Fibroblast of lung (primary cell): ENCODE data around the gene RIMS4. TPM values are rescaled to one million over a fixed set of nuclear protein-coding genes. Genes with fewer than 3 reads are reported as not detected.

ENCODE experiments used
- DNase-seq, 2 donors: peaks; one replicate each; pipeline versions ENCODE4 v3.0.0 to v3.0.0-alpha.2; 2010; ENCODE audit warnings: low read depth in 2 of 2
- H2AFZ ChIP-seq: 2 replicates; pipeline ENCODE4 v1.5.1; 2012; ENCODE audit warnings: low read length, control low read depth, inconsistent platforms
- H3K27ac ChIP-seq: 2 replicates; pipeline ENCODE4 v1.5.1; 2011; ENCODE audit warnings: low read length, control low read depth; ENCODE audit not compliant: insufficient read depth
- H3K27me3 ChIP-seq: 2 replicates; pipeline ENCODE4 v1.5.1; 2011; ENCODE audit warnings: mild to moderate bottlenecking, low read length; ENCODE audit not compliant: control insufficient read depth, insufficient read depth
- H3K36me3 ChIP-seq: 2 replicates; pipeline ENCODE4 v1.5.1; 2011; ENCODE audit warnings: low read length; ENCODE audit not compliant: control insufficient read depth, insufficient read depth
- H3K4me1 ChIP-seq: 2 replicates; pipeline ENCODE4 v1.5.1; 2011; ENCODE audit warnings: low read length; ENCODE audit not compliant: control insufficient read depth, insufficient read depth; ENCODE audit errors: extremely low read depth
- H3K4me2 ChIP-seq: 2 replicates; pipeline ENCODE4 v1.5.1; 2011; ENCODE audit warnings: low read length, control low read depth; ENCODE audit not compliant: insufficient read depth; ENCODE audit errors: extremely low read depth
- H3K4me3 ChIP-seq, 4 experiments: fragments of 200-600 bp in 1 of 4; sonication (generic) in 1 of 4; replicated peaks in 1 of 4; 2 replicates each; pipeline ENCODE4 v1.5.1; 2011 to 2016; ENCODE audit warnings: low read length in 4 of 4, low read depth in 3 of 4, mild to moderate bottlenecking in 3 of 4, control low read depth in 2 of 4, inconsistent platforms in 1 of 4, mixed read lengths in 1 of 4; ENCODE audit not compliant: insufficient read depth in 1 of 4; ENCODE audit errors: control extremely low read depth in 1 of 4
- H3K79me2 ChIP-seq: 2 replicates; pipeline ENCODE4 v1.5.1; 2012; ENCODE audit warnings: mild to moderate bottlenecking, low read length, inconsistent platforms; ENCODE audit not compliant: control insufficient read depth, insufficient read depth
- H3K9ac ChIP-seq: 2 replicates; pipeline ENCODE4 v1.5.1; 2011; ENCODE audit warnings: mild to moderate bottlenecking, low read length, control low read depth; ENCODE audit not compliant: insufficient read depth
- H3K9me3 ChIP-seq: 2 replicates; pipeline ENCODE4 v1.5.1; 2012; ENCODE audit warnings: low read depth, low read length; ENCODE audit not compliant: control insufficient read depth, insufficient read depth
- H4K20me1 ChIP-seq: 2 replicates; pipeline ENCODE4 v1.5.1; 2011; ENCODE audit warnings: low read length; ENCODE audit not compliant: control insufficient read depth, insufficient read depth; ENCODE audit errors: extremely low read depth
- EZH2 ChIP-seq: IDR thresholded peaks from 2 replicates; pipeline ENCODE4 v1.5.1; 2012; ENCODE audit warnings: low read length, control low read depth, mild to moderate bottlenecking; ENCODE audit errors: missing control alignments
- polyA plus RNA-seq, 2 donors: library from polyadenylated mRNA; depleted of rRNA in 1 of 2; stranded (reverse) in 1 of 2; unstranded in 1 of 2; fragments of >200 nt; gene quantifications; 2 replicates each; pipeline ENCODE4 v1.2.1, GENCODE V29; 2011 to 2012; ENCODE audit warnings: missing spikeins in 1 of 2
- total RNA-seq: library from RNA; depleted of rRNA; stranded (reverse); fragments of >200 nt; gene quantifications from 2 replicates; pipeline ENCODE4 v1.2.1, GENCODE V29; 2014
- TF ChIP-seq, protein P1 (sequence below), 2 donors: IDR thresholded peaks in 1 of 2; conservative IDR thresholded peaks in 1 of 2; 1 replicate in 1 of 2; 2 replicates in 1 of 2; pipeline ENCODE4 v1.5.1; 2011 to 2012; ENCODE audit warnings: low read length in 2 of 2, control low read depth in 1 of 2, inconsistent platforms in 1 of 2, low read depth in 1 of 2, mild to moderate bottlenecking in 1 of 2

Gene RIMS4
- total and polyA plus RNA-seq, 2 donors (not counting 1 experiment from before 2014, with no cell fraction given) = under 0.01 to 0.03 TPM

DNA sequence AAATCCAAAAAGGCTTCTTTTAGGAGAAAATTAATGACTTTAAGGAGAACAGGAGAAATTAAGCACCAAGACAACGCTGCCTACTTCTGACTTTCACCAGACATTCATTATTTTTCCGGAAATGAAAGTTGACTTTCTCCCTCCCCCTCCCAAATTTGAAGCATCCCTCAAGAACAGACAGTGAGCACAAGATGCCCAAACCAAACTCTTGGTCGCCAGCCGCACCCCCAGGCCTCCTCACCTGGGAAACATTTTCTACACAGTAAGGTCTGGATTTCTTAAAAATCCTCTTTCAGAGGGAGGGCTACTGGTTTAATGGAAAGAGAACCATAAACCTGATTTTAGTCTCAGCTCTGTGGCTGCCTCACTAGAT lies 2.7 kb downstream of the RIMS4 start:
- Histone ChIP-seq H2AFZ (no peak overlapping the region), H3K9me3 (no peaks in the 10 kb centered on the region), H3K4me3 (no peak overlapping the region), H3K27me3 (peaks cover 43% of the 10 kb centered on the region), H3K36me3 (no peaks in the 10 kb centered on the region), H3K9ac (no peak overlapping the region), H3K4me1 (no peaks in the 10 kb centered on the region), H3K4me2 (no peak overlapping the region), H4K20me1 (no peaks in the 10 kb centered on the region), H3K79me2 (no peaks in the 10 kb centered on the region), H3K27ac (no peak overlapping the region)
- TF ChIP-seq, protein P1, sequence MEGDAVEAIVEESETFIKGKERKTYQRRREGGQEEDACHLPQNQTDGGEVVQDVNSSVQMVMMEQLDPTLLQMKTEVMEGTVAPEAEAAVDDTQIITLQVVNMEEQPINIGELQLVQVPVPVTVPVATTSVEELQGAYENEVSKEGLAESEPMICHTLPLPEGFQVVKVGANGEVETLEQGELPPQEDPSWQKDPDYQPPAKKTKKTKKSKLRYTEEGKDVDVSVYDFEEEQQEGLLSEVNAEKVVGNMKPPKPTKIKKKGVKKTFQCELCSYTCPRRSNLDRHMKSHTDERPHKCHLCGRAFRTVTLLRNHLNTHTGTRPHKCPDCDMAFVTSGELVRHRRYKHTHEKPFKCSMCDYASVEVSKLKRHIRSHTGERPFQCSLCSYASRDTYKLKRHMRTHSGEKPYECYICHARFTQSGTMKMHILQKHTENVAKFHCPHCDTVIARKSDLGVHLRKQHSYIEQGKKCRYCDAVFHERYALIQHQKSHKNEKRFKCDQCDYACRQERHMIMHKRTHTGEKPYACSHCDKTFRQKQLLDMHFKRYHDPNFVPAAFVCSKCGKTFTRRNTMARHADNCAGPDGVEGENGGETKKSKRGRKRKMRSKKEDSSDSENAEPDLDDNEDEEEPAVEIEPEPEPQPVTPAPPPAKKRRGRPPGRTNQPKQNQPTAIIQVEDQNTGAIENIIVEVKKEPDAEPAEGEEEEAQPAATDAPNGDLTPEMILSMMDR (conservative IDR thresholded peaks at IDR 0.05 in 1 of 2, IDR thresholded peaks at IDR 0.05 in 1 of 2; ENCODE audit: low read depth in 1 of 2, low read length in 2 of 2) = no peak
- TF ChIP-seq EZH2 = no peak
- no peak for DNase-seq

DNA sequence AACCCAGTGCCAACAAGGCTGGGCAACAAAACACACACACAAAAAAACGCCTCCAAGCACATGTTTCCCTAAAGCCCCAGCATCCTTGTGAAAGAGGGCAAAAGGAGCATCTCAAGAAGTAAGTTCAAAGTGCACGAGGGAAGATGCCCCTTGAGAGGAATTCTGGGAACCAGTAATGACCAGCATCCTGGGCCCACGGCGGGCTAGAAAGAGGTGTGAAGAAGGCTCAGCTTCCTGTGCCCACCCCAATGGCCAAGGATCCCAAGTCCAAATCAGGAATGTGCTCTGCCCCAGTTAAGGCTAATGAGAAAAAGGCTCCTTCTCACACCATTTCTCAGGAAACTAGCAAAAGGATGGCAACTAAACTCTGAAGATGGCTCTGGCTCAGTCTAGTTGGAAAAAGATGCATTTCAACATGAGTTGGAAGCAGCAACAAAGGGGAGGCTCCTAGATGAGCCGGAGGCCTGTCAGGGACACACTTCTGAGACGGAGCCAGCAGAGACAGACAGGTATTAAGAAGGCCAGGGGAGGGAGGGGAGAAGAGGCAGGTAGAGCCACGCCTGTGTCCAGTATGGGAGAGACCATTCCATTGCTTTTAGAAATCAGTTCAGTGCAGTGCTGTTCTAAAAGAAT lies 3.2 kb downstream of the RIMS4 start:
- Histone ChIP-seq H3K27me3 (peaks cover 38% of the 10 kb centered on the region), H3K9ac (no peak overlapping the region), H3K79me2 (no peaks in the 10 kb centered on the region), H3K9me3 (no peaks in the 10 kb centered on the region), H3K4me1 (no peaks in the 10 kb centered on the region), H2AFZ (no peak overlapping the region), H3K4me2 (no peak overlapping the region), H3K36me3 (no peaks in the 10 kb centered on the region), H3K27ac (no peak overlapping the region), H4K20me1 (no peaks in the 10 kb centered on the region), H3K4me3 (no peak overlapping the region)
- no peak for DNase-seq
- TF ChIP-seq, protein P1 (conservative IDR thresholded peaks at IDR 0.05 in 1 of 2, IDR thresholded peaks at IDR 0.05 in 1 of 2; ENCODE audit: low read depth in 1 of 2, low read length in 2 of 2) = no peak
- no peak for TF ChIP-seq EZH2

DNA sequence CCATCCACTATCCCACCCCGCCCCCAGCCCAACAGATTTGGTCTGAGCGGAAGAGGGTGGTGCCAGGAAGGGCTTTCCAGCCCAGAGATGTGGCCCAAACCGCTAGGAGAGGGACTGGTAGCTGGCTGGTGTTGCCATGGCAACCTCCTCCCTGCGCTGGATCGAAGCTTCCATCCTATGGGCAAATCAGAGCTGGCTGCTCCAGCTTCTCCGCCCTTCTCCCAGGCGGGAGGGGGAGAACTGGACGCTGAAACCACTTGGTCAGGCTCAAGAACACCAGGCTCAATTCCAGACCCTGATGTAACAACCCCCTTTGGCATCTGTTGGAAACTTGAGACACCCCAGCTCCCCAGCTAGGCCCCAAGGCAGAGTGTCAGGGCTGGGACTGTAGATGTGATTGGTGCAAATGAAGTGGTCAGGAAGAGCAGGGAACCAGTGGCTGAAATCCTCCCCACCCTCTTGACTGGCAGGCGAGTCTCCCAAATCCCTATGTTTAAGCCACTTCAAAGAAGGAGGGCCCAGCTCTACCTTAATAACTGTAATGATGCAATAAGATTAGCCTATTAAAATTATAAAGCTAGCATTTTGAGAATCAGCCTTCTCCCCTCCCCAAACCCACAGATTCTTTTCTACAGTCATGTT lies 4.2 kb downstream of the RIMS4 start:
- Histone ChIP-seq H3K27me3 (peaks cover 28% of the 10 kb centered on the region), H3K79me2 (no peaks in the 10 kb centered on the region), H3K4me2 (no peak overlapping the region), H4K20me1 (no peaks in the 10 kb centered on the region), H3K4me3 (no peak overlapping the region), H3K9me3 (no peaks in the 10 kb centered on the region), H2AFZ (no peak overlapping the region), H3K27ac (no peak overlapping the region), H3K9ac (no peak overlapping the region), H3K36me3 (no peaks in the 10 kb centered on the region), H3K4me1 (no peaks in the 10 kb centered on the region)
- peak; percentile 34 to 93 for DNase-seq
- TF ChIP-seq, protein P1 (conservative IDR thresholded peaks at IDR 0.05 in 1 of 2, IDR thresholded peaks at IDR 0.05 in 1 of 2; ENCODE audit: low read depth in 1 of 2, low read length in 2 of 2) = no peak
